Naive thymus-derived CD8-positive, alpha-beta T cell (primary cell): ENCODE results near the gene PAIP2B. TPM values are rescaled to one million over a fixed set of nuclear protein-coding genes. Genes with fewer than 3 reads are reported as not detected.

Experiments
- ATAC-seq, 2 donors: fragments of 150-1000 bp; cut with Tn5 transposase in 1 of 2; sonication (Bioruptor Pico), chemical (Tn5 transposase) in 1 of 2; 1 replicate in 1 of 2; 2 replicates in 1 of 2; pipeline ENCODE4 v1.10.0; 2021; ENCODE audit warnings: mild to moderate bottlenecking in 2 of 2, moderate library complexity in 2 of 2
- POLR2A ChIA-PET: fragments of 350-600 bp; sonication (Branson Sonifier 250); formaldehyde crosslinking; loops from one replicate; lab custom pipeline; 2021; ENCODE audit warnings: antibody characterized with exemption; lab: Charles Lee
- DNase-seq, 10 donors: peaks; one replicate each; pipeline versions ENCODE4 v3.0.0 to v3.0.0-alpha.2; 2020 to 2022
- H3K27ac Mint-ChIP-seq, 10 donors: one replicate each; pipeline ENCODE4 v1.8.0; 2020 to 2022; ENCODE audit warnings: mild to moderate bottlenecking in 10 of 10, mixed read lengths in 10 of 10, moderate library complexity in 4 of 10, inconsistent platforms in 1 of 10
- H3K27me3 Mint-ChIP-seq, 5 donors: one replicate each; pipeline ENCODE4 v1.8.0; 2021 to 2022; ENCODE audit warnings: mixed read lengths in 5 of 5
- H3K36me3 Mint-ChIP-seq, 3 donors: one replicate each; pipeline ENCODE4 v1.8.0; 2020 to 2022; ENCODE audit warnings: mixed read lengths in 3 of 3, mild to moderate bottlenecking in 2 of 3, inconsistent platforms in 1 of 3
- H3K4me1 Mint-ChIP-seq, 4 donors: one replicate each; pipeline ENCODE4 v1.8.0; 2021 to 2022; ENCODE audit warnings: mixed read lengths in 4 of 4
- H3K4me3 Mint-ChIP-seq, 10 donors: one replicate each; pipeline ENCODE4 v1.8.0; 2020 to 2022; ENCODE audit warnings: mild to moderate bottlenecking in 10 of 10, mixed read lengths in 10 of 10, moderate library complexity in 6 of 10, inconsistent platforms in 1 of 10
- H3K9me3 Mint-ChIP-seq, 9 donors: one replicate each; pipeline ENCODE4 v1.8.0; 2020 to 2022; ENCODE audit warnings: mixed read lengths in 9 of 9, mild to moderate bottlenecking in 3 of 9, inconsistent platforms in 1 of 9, moderate library complexity in 1 of 9
- polyA plus RNA-seq, 3 donors: library from polyadenylated mRNA; unstranded; fragments of 300-500 nt; fragmentation: Illumina TruSeq; gene quantifications; one replicate each; pipeline ENCODE4 v1.2.3, GENCODE V29; 2021
- total RNA-seq, 8 experiments: library from RNA in 2 of 8; stranded (reverse) in 2 of 8; gene quantifications; one replicate each; pipeline ENCODE4 v1.2.3 and lab custom pipeline; 2021 to 2026

The PAIP2B gene, protein sequence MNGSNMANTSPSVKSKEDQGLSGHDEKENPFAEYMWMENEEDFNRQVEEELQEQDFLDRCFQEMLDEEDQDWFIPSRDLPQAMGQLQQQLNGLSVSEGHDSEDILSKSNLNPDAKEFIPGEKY
- total RNA-seq (10 to 100 TPM; 12.1 to 12.2 TPM), polyA plus RNA-seq (1 to 10 TPM; 1.9 to 2.5 (median 2.2) TPM), total RNA-seq (lab: John Stamatoyannopoulos, UW) (6.2 to 41.6 (median 23.5) reads per million in 6 experiments)

DNA sequence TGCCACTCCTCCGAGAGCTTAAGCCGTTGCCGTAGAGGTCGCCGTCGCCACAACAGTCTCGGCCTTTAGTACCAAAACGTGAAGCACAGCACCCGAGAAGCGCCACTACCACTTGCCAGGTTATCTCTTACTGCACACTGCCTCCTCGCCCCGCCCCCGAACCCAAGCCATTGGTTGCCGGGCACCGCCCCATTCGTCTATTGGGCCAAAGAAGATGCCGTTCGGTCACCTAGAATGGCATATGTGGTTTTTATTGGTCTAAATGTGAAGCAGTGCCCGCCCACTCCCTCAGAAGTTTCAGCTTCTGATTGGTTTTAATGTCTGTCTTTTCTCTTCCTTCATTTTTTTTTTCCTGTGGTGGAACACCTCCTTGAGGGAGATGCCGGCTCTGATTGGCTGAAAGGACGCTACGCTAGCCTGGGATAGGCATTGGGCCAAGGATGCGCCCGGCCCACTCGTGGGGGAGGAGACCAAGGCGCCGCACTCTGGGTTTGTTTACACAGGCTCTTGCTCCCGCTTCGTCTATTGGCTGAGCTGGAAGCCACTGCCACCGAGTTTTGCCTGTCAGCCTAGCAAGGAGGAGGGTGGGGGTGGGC lies at the start of gene PAIP2B:
Gene PAIP2B (minus strand): TSS at position 139 of the 596 bp plus-strand sequence. CDS start 24,514 bp downstream, outside the sequence.
- Mint-ChIP-seq H3K4me3 (peak within 1 kb of the TSS; percentile 93 to 99 (median 97)), H3K27me3 (peaks cover 0 to 11% (median 2%) of the 10 kb centered on the region in 5 donors), H3K36me3 (peaks cover 0 to 4% (median 0%) of the 10 kb centered on the region in 3 donors), H3K27ac (peak within 1 kb of the TSS; percentile 82 to 99 (median 96)), H3K4me1 (peaks cover 10 to 35% (median 27%) of the 10 kb centered on the region in 4 donors), H3K9me3 (no peaks in the 10 kb centered on the region)
- ATAC-seq (peak; percentile 90 to 91), DNase-seq (peak; percentile 93 to 99 (median 98))
- POLR2A ChIA-PET, result interaction anchor here (0.6 to 2.1 kb wide), 14 partner anchors 9 to 1980 kb away, joined by 3 to 21 read pairs (median 4); partner anchors contain the start of genes C2orf42, MCEE, MPHOSPH10 and NAGK

DNA sequence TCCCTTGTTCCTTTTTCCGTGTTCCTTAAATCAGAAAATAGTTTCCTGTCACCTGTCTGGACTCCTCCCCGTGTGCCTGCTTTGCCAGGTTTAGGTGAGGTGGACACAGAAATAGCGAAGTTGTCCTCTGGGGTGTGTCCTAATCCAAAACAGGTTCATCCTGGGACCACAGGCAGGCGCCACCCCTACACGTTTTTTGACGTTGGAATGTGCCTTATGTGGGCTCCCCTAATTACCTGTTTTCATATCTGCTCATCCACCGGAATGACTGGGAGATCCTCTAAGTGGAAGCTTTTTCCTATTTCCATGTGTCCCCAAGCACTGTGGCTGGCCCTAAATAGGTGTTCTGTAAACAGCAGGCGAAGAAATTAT lies 49.0 kb upstream of the PAIP2B start:
- no peak overlapping the region for H3K27ac Mint-ChIP-seq
- peaks cover 3 to 10% (median 3%) of the 10 kb centered on the region in 3 donors for H3K36me3 Mint-ChIP-seq
- POLR2A ChIA-PET, result interaction anchor here (1.9 kb wide), 1 partner anchor 56 kb away, joined by 11 read pairs; the partner anchor contains the start of gene ZNF638
- H3K27me3 Mint-ChIP-seq, result peaks cover 56 to 90% (median 68%) of the 10 kb centered on the region in 5 donors
- ATAC-seq (no peak), DNase-seq (no peak)
- peaks cover 5 to 19% (median 16%) of the 10 kb centered on the region in 4 donors for H3K4me1 Mint-ChIP-seq
- peak overlapping the region; percentile 24 to 88 (median 58) for H3K4me3 Mint-ChIP-seq
- H3K9me3 Mint-ChIP-seq, result peaks cover 0 to 8% (median 3%) of the 10 kb centered on the region in 9 donors

DNA sequence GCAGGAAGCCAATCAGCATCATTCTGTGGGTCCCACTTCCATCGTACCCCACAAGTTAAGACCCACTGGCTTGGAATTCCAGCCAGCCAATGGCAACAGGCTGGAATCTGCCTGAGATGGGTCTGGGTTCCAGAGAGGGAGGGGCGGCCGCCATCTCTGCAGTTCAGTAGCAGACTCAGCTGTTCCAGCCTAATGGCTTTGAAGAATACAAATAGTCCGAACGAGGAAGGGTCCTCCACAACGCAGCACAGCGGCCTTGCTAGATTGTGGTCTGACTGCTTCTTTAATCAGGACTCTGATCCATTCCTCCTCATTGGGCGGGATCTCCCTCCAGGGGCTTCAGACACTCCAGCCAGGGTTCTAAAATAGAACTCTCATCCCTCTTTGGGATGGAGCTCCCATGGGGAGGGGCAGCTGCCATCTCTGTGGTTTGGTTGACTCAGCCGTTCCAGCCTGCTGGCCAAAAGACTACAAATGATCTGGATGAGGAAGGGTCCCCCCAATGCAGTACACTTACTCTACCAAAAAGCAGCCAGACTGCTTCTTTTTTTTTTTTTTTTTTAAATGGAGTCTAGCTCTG lies 42.7 kb upstream of the PAIP2B start:
- Mint-ChIP-seq H3K27ac (no peak overlapping the region), H3K9me3 (peaks cover 0 to 12% (median 0%) of the 10 kb centered on the region in 9 donors), H3K4me1 (no peaks in the 10 kb centered on the region), H3K27me3 (peaks cover 37 to 66% (median 51%) of the 10 kb centered on the region in 5 donors), H3K4me3 (no peak overlapping the region), H3K36me3 (peaks cover 4 to 15% (median 4%) of the 10 kb centered on the region in 3 donors)
- POLR2A ChIA-PET, result interaction anchor here (1.4 kb wide), 1 partner anchor 42 kb away, joined by 3 read pairs; no protein-coding TSS in a partner anchor
- ATAC-seq (no peak), DNase-seq (no peak)

DNA sequence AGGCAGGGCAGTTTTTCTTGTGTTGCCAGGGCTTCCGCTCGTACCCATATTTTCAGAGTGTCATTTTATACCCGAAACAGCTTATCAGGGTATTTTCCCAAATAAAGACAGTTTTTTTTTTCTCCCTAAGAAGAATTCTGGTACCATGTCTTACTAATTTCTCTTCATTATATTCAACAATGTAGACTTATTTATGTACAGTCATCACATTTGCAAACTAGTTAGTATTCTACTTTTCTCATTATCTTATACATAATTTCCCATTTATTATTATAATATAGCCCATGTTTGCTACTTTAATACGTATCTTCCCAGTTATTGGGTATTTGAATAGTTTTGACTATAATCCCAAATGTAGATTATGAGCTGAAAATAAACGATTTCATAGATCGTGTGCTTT lies 36.5 kb upstream of the PAIP2B start:
- Mint-ChIP-seq H3K4me3 (no peak overlapping the region), H3K9me3 (no peaks in the 10 kb centered on the region), H3K4me1 (no peaks in the 10 kb centered on the region), H3K36me3 (no peaks in the 10 kb centered on the region), H3K27ac (no peak overlapping the region), H3K27me3 (peaks cover 2 to 20% (median 16%) of the 10 kb centered on the region in 5 donors)
- POLR2A ChIA-PET, result no interaction called here
- ATAC-seq (no peak), DNase-seq (no peak)

DNA sequence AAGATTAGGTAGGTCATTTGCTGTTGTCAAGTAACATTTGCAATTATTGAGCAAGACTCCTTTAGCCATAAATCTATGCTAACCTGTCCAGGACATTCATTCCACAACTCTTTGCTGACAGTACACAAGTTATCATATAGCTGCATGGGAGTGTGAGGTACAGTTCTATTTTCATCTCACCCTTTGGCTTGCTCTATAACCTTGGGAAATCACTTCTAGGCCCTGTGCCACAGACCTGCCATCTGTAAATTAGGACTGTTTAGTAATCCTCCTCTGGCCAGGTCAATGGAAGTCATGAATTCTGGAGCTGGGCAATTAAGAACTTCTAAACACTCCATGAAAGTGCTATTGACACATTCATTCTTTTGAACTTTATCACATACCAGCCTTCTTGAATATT lies 34.6 kb upstream of the PAIP2B start:
- H3K4me3 Mint-ChIP-seq, result no peak overlapping the region
- no peak for DNase-seq
- H3K27me3 Mint-ChIP-seq, result peaks cover 4 to 27% (median 23%) of the 10 kb centered on the region in 5 donors
- no peak for ATAC-seq
- no peaks in the 10 kb centered on the region for H3K9me3 Mint-ChIP-seq
- POLR2A ChIA-PET, result no interaction called here
- no peaks in the 10 kb centered on the region for H3K36me3 Mint-ChIP-seq
- H3K27ac Mint-ChIP-seq, result no peak overlapping the region
- H3K4me1 Mint-ChIP-seq, result no peaks in the 10 kb centered on the region

DNA sequence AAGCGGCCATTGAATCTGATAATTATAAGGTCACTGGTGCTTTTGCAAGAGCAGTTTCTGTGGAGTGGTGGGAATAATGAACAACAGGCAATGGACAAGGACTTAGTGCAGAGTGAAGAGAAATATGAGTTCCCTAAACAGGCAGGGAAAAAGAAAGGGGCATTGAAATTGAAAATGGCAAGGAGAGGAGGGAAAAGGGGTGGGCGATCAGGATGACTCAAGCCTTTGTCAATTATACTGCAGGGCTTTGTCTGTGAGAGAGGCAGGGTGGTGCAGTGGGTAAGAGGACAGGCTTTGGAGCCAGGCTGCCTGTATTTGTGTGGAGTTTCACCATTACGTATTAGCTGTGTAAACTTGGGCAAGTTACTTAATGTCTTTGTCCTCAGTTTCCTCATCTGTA lies 29.5 kb upstream of the PAIP2B start:
- no peak overlapping the region for H3K27ac Mint-ChIP-seq
- peaks cover 0 to 5% (median 0%) of the 10 kb centered on the region in 9 donors for H3K9me3 Mint-ChIP-seq
- POLR2A ChIA-PET, result no interaction called here
- no peak overlapping the region for H3K4me3 Mint-ChIP-seq
- ATAC-seq, result no peak
- no peaks in the 10 kb centered on the region for H3K4me1 Mint-ChIP-seq
- peaks cover 15 to 48% (median 33%) of the 10 kb centered on the region in 5 donors for H3K27me3 Mint-ChIP-seq
- DNase-seq, result no peak
- peaks cover 0 to 10% (median 0%) of the 10 kb centered on the region in 3 donors for H3K36me3 Mint-ChIP-seq

DNA sequence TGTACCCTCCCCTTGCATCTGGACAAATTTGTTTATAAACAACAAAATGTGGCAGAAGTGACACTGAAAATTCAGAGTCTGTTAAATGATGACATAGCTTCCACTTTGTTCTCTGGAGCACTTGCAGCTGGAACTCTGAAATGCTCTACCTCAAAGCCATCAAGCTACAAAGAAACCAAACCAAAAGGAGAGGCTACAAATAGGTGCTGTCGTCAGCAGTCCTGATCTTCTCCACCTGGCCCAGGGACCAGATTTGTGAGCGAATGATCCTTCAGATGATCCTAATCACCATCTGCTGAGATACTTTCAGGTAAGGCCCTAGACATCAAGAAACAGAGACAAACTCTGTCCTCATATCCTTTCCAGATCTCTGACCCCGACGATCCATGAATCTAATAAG lies 27.9 kb upstream of the PAIP2B start:
- peaks cover 0 to 21% (median 4%) of the 10 kb centered on the region in 3 donors for H3K36me3 Mint-ChIP-seq
- no peak overlapping the region for H3K27ac Mint-ChIP-seq
- H3K27me3 Mint-ChIP-seq, result peaks cover 15 to 55% (median 38%) of the 10 kb centered on the region in 5 donors
- DNase-seq, result no peak
- POLR2A ChIA-PET, result no interaction called here
- ATAC-seq, result no peak
- H3K4me1 Mint-ChIP-seq, result no peaks in the 10 kb centered on the region
- H3K9me3 Mint-ChIP-seq, result peaks cover 0 to 12% (median 7%) of the 10 kb centered on the region in 9 donors
- no peak overlapping the region for H3K4me3 Mint-ChIP-seq

DNA sequence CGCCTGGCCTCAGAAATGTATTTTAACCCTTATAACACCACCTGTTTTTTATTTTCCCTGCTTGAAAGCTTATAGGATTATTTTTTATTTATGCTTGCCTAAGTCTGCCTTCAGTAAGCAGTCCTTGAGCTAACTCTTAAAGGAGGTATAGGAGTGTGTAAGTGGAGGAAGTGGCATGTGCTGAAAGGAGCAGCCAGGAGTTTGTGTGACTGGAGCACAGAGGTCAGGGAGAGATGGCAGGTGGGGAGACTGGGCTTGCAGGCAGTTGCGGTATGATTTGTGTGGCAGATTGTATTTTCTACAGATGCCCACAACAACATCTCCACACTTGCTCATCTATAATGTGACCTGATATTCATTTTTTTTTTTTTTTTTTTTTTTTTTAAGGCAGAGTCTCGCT lies 27.2 kb upstream of the PAIP2B start:
- no peaks in the 10 kb centered on the region for H3K4me1 Mint-ChIP-seq
- no peak overlapping the region for H3K4me3 Mint-ChIP-seq
- no peak overlapping the region for H3K27ac Mint-ChIP-seq
- POLR2A ChIA-PET, result no interaction called here
- ATAC-seq, result no peak
- DNase-seq, result no peak
- H3K9me3 Mint-ChIP-seq, result peaks cover 0 to 13% (median 7%) of the 10 kb centered on the region in 9 donors
- H3K27me3 Mint-ChIP-seq, result peaks cover 16 to 50% (median 39%) of the 10 kb centered on the region in 5 donors
- H3K36me3 Mint-ChIP-seq, result peaks cover 0 to 22% (median 6%) of the 10 kb centered on the region in 3 donors

DNA sequence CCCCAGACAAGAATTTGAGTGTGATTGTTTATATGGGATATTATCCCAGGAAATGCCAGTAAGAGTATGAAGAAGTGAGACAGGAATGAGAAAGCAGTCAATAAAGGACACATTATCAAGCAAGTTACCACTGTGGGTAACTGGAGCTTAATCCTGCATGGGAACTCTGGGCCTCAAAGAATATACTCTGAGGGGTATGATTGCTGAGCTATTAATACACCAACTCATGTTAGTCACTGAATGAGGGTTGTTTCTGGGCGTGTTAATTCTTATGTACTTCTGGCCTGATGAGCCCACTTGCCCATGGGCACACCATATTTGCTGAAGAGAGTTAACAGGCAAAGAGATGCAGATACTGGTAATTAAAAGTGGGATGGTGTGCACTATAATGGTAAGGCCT lies 26.6 kb upstream of the PAIP2B start:
- Mint-ChIP-seq H3K27ac (no peak overlapping the region), H3K36me3 (peaks cover 0 to 22% (median 6%) of the 10 kb centered on the region in 3 donors), H3K9me3 (peaks cover 0 to 13% (median 7%) of the 10 kb centered on the region in 9 donors), H3K4me3 (no peak overlapping the region), H3K4me1 (no peaks in the 10 kb centered on the region), H3K27me3 (peaks cover 18 to 48% (median 45%) of the 10 kb centered on the region in 5 donors)
- POLR2A ChIA-PET, result no interaction called here
- DNase-seq (no peak), ATAC-seq (no peak)

DNA sequence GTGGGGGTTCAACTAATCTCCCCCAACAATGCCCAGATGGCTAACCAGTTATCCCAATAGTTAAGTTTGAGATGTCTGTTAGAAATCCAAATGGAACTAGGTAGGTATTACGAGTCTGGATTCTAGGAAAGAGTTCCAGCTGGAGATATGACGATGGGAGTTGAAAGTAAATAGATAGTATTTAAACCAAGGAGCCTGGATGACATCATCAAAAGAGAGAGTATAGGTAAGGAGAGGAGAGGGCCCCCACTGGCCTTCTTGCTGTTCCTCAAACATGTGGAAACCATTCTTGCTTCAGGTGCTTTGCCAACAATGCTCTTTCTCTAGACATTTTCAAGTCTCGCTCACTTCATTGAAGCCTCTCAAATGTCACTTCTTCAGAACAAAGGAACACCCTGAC lies 26.0 kb upstream of the PAIP2B start:
- Mint-ChIP-seq H3K27me3 (peaks cover 18 to 47% (median 44%) of the 10 kb centered on the region in 5 donors), H3K9me3 (peaks cover 0 to 13% (median 7%) of the 10 kb centered on the region in 9 donors), H3K4me1 (no peaks in the 10 kb centered on the region), H3K27ac (no peak overlapping the region), H3K4me3 (no peak overlapping the region), H3K36me3 (peaks cover 0 to 22% (median 6%) of the 10 kb centered on the region in 3 donors)
- no peak for DNase-seq
- POLR2A ChIA-PET, result no interaction called here
- no peak for ATAC-seq

DNA sequence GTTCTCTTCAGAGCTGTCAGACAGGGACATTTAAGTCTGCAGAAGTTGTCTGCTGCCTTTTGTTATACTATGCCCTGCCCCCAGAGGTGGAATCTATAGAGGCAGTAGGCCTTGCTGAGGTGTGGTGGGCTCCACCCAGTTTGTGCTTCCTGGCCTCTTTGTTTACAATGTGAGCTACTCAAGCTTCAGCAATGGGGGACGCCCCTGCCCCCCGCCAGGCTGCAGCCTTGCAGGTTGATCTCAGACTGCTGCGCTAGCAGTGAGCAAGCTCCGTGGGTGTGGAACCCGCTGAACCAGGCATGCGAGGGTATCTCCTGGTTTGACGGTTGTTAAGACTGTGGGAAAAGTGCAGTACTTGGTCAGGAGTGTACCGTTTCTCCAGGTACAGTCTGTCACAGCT lies 24.0 kb upstream of the PAIP2B start:
- Mint-ChIP-seq H3K4me3 (no peak overlapping the region), H3K36me3 (peaks cover 0 to 22% (median 6%) of the 10 kb centered on the region in 3 donors), H3K27ac (no peak overlapping the region), H3K4me1 (no peaks in the 10 kb centered on the region), H3K27me3 (peaks cover 15 to 40% (median 37%) of the 10 kb centered on the region in 5 donors), H3K9me3 (peaks cover 0 to 13% (median 9%) of the 10 kb centered on the region in 9 donors)
- no peak for ATAC-seq
- POLR2A ChIA-PET, result no interaction called here
- DNase-seq, result peak in 1 of 10 donors; percentile 3

DNA sequence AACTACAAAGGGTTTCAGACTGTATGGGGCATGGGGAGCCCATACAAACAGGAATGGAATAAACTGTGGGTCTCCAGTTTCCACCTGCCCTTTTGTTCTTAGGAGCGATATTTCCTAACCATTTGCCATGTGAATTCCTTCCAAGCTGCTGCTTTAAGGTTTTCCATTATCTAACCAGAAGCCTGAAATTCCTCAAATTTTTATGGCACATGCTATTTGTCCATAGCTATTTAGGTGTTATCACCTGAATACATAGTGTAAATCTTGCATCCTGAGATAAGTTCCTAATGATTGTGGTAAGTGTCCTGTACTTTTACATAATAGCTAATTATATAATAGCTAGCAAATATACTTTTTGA lies 17.4 kb upstream of the PAIP2B start:
- no peaks in the 10 kb centered on the region for H3K4me1 Mint-ChIP-seq
- ATAC-seq (no peak), DNase-seq (no peak)
- no peaks in the 10 kb centered on the region for H3K36me3 Mint-ChIP-seq
- no peak overlapping the region for H3K27ac Mint-ChIP-seq
- POLR2A ChIA-PET, result no interaction called here
- H3K27me3 Mint-ChIP-seq, result peaks cover 12 to 27% (median 19%) of the 10 kb centered on the region in 5 donors
- no peak overlapping the region for H3K4me3 Mint-ChIP-seq
- H3K9me3 Mint-ChIP-seq, result peaks cover 0 to 9% (median 0%) of the 10 kb centered on the region in 9 donors
